Smooth muscle cell of the brain vasculature (primary cell): Measurements from ENCODE around the gene TENM4.

Experiments
- DNase-seq: peaks from one replicate; pipeline ENCODE4 v3.0.0-alpha.2; 2012; ENCODE audit warnings: low read depth, low spot score

TENM4 gene

GRCh38 chr11:78669249-78669648, 771.6 kb downstream of the TENM4 start:
- DNase-seq = no peak

- no peak for DNase-seq
These were observed 773.4 kb downstream of the TENM4 start for GRCh38 chr11:78667461-78667860.

- no peak for DNase-seq
These were observed 774.1 kb downstream of the TENM4 start for GRCh38 chr11:78666675-78667160.

GRCh38 chr11:78664636-78665035, 776.2 kb downstream of the TENM4 start:
- DNase-seq = no peak

GRCh38 chr11:78662811-78663210, 778.0 kb downstream of the TENM4 start:
- no peak for DNase-seq

GRCh38 chr11:78660471-78660870, 780.4 kb downstream of the TENM4 start:
- DNase-seq = no peak

GRCh38 chr11:78659326-78660270, 781.2 kb downstream of the TENM4 start:
- DNase-seq = no peak

GRCh38 chr11:78657968-78658839, 782.6 kb downstream of the TENM4 start:
- DNase-seq = no peak

- DNase-seq = no peak
These were observed 783.4 kb downstream of the TENM4 start for GRCh38 chr11:78657441-78657840.

- no peak for DNase-seq
These were observed 783.8 kb downstream of the TENM4 start for GRCh38 chr11:78656984-78657383.

GRCh38 chr11:78656327-78656726, 784.5 kb downstream of the TENM4 start:
- DNase-seq = no peak

GRCh38 chr11:78655561-78655960, 785.3 kb downstream of the TENM4 start:
- no peak for DNase-seq

- DNase-seq = no peak
These were observed 786.0 kb downstream of the TENM4 start for GRCh38 chr11:78654866-78655265.

- DNase-seq = no peak
These were observed 786.8 kb downstream of the TENM4 start for GRCh38 chr11:78654071-78654470.

- DNase-seq = no peak
These were observed 787.4 kb downstream of the TENM4 start for GRCh38 chr11:78653294-78653909.

GRCh38 chr11:78652843-78653239, 788.0 kb downstream of the TENM4 start:
- no peak for DNase-seq

- no peak for DNase-seq
These were observed 788.6 kb downstream of the TENM4 start for GRCh38 chr11:78651923-78652842.

- no peak for DNase-seq
These were observed 789.6 kb downstream of the TENM4 start for GRCh38 chr11:78651136-78651775.

- no peak for DNase-seq
These were observed 791.2 kb downstream of the TENM4 start for GRCh38 chr11:78649361-78650215.
